KMS-11 (cell line): ENCODE measurements around the gene TMPRSS2.

Source experiments
- H2AFZ ChIP-seq: fragments of 200-600 bp; sonication (generic); 2 replicates; pipeline ENCODE4 v1.6.1; 2016; ENCODE audit warnings: antibody characterized with exemption, mixed run types, low read depth
- H3K27ac ChIP-seq: fragments of 200-600 bp; sonication (generic); 2 replicates; pipeline ENCODE4 v1.6.1; 2016; ENCODE audit warnings: mild to moderate bottlenecking, mixed run types
- H3K27me3 ChIP-seq: fragments of 200-600 bp; sonication (generic); 2 replicates; pipeline ENCODE4 v1.6.1; 2017; ENCODE audit warnings: mild to moderate bottlenecking, low read depth, mixed run types, moderate library complexity; ENCODE audit not compliant: insufficient read depth
- H3K36me3 ChIP-seq: fragments of 200-600 bp; sonication (generic); 2 replicates; pipeline ENCODE4 v1.6.1; 2017; ENCODE audit warnings: mild to moderate bottlenecking, mixed run types; ENCODE audit not compliant: insufficient read depth
- H3K4me1 ChIP-seq: fragments of 200-600 bp; sonication (generic); 2 replicates; pipeline ENCODE4 v1.6.1; 2016; ENCODE audit warnings: mild to moderate bottlenecking, low read depth, mixed run types; ENCODE audit not compliant: poor library complexity, severe bottlenecking
- H3K4me2 ChIP-seq: fragments of 200-600 bp; sonication (generic); 2 replicates; pipeline ENCODE4 v1.7.0; 2016; ENCODE audit warnings: mild to moderate bottlenecking, mixed run types
- H3K4me3 ChIP-seq: fragments of 200-600 bp; sonication (generic); IDR thresholded peaks from 2 replicates; pipeline ENCODE4 v1.6.1; 2017; ENCODE audit warnings: low read depth, low read length, mixed read lengths; ENCODE audit not compliant: insufficient read depth
- H3K79me2 ChIP-seq: fragments of 200-600 bp; sonication (generic); 2 replicates; pipeline ENCODE4 v1.6.1; 2016; ENCODE audit warnings: low read depth, mixed run types; ENCODE audit not compliant: insufficient read depth
- H3K9ac ChIP-seq: fragments of 200-600 bp; sonication (generic); 2 replicates; pipeline ENCODE4 v1.6.1; 2016; ENCODE audit warnings: mild to moderate bottlenecking, mixed run types
- H4K20me1 ChIP-seq: fragments of 200-600 bp; sonication (generic); 2 replicates; pipeline ENCODE4 v1.6.1; 2016; ENCODE audit warnings: mild to moderate bottlenecking, mixed run types; ENCODE audit not compliant: insufficient read depth
- TF ChIP-seq, protein P1 (sequence below): fragments of 200-600 bp; sonication (generic); conservative IDR thresholded peaks from 2 replicates; pipeline ENCODE4 v1.6.1; 2017; ENCODE audit warnings: low read depth, mild to moderate bottlenecking, antibody characterized with exemption, low read length, moderate library complexity, mixed read lengths

TMPRSS2 gene

DNA sequence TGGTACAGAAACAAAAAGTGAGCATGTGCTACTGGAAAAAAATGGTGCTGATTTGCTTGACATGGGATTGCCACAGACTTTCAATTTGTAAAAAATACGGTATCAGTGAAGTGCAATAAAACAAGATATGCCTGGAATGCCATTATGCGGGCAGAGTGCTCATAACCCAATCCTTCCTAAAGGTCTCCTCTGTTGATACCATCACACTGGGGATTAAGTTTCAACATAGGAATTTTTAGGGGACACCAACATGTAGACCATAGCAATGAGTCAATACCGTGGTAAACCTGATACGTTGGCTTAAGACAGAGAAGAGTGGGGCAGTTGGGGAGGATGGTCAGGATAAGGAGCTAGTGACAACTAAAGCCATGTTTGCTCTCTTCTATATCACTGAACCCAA lies 61.4 kb downstream of the TMPRSS2 start:
- TF ChIP-seq, protein P1, sequence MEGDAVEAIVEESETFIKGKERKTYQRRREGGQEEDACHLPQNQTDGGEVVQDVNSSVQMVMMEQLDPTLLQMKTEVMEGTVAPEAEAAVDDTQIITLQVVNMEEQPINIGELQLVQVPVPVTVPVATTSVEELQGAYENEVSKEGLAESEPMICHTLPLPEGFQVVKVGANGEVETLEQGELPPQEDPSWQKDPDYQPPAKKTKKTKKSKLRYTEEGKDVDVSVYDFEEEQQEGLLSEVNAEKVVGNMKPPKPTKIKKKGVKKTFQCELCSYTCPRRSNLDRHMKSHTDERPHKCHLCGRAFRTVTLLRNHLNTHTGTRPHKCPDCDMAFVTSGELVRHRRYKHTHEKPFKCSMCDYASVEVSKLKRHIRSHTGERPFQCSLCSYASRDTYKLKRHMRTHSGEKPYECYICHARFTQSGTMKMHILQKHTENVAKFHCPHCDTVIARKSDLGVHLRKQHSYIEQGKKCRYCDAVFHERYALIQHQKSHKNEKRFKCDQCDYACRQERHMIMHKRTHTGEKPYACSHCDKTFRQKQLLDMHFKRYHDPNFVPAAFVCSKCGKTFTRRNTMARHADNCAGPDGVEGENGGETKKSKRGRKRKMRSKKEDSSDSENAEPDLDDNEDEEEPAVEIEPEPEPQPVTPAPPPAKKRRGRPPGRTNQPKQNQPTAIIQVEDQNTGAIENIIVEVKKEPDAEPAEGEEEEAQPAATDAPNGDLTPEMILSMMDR, result no peak
- H3K27me3 ChIP-seq, result no peaks in the 10 kb centered on the region
- no peak overlapping the region for H2AFZ ChIP-seq
- H3K9ac ChIP-seq, result no peak overlapping the region
- no peaks in the 10 kb centered on the region for H3K36me3 ChIP-seq
- H3K4me2 ChIP-seq, result no peak overlapping the region
- H3K4me3 ChIP-seq, result no peak overlapping the region
- H3K79me2 ChIP-seq, result no peaks in the 10 kb centered on the region
- H4K20me1 ChIP-seq, result no peaks in the 10 kb centered on the region
- H3K27ac ChIP-seq, result no peak overlapping the region
- no peaks in the 10 kb centered on the region for H3K4me1 ChIP-seq

DNA sequence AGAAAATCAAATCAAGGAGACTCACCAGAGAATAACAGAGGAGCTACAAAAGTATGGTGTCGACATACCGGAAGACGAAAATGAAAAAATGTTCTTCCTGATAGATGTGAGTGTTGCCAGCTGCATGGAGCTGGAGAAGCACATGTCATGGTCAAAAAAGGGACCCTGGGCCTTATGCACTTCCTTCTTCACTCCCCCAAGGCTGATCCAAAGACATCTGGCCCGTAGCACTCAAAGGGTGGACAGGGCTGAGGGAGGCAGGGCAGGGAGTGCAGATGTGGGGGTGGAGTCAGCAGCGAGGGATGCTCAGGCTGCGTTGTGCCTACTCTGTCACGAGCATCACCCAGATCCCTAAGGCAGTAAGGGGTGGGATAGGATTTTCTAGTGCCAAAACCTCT lies 62.5 kb downstream of the TMPRSS2 start:
- Histone ChIP-seq H2AFZ (no peak overlapping the region), H3K27me3 (no peaks in the 10 kb centered on the region), H4K20me1 (no peaks in the 10 kb centered on the region), H3K4me1 (no peaks in the 10 kb centered on the region), H3K4me3 (no peak overlapping the region), H3K4me2 (no peak overlapping the region), H3K36me3 (no peaks in the 10 kb centered on the region), H3K27ac (no peak overlapping the region), H3K9ac (no peak overlapping the region), H3K79me2 (no peaks in the 10 kb centered on the region)
- TF ChIP-seq, protein P1, result no peak

DNA sequence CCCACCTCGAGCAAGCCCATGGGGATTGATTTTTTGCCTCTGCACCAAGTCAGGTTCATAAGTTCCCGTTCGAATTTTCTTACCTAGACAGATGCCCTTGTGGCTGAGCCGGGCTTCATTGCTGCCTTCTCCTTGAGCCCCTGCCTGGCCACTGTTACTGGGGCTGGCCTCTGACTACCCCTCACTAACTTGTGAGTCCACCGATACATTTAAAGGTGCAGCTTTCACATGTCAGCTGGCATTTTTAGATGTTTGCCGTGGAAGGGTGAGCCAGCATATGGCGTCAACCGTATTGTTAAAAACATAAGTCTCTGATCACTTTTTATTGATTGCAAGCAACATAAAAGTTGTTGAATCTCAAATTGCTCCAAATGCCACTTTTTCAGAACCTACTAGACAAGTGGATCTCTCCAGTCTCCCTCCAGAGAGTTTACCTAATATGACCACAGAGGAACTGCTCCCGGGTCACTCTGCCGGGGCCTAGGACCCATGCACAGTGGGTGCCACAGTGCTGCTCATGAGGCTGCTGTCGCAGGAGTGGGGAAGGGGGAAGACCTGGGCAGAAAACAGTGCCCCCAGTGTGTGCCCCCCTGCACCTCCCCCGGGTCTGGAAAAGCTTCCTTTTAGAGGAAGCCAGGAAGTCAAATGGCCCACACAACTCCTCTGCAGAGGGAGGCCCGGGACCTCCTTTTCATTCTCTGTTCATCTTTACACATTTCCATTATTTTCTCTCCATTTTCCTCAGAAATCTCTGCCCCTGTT lies 63.1 kb downstream of the TMPRSS2 start:
- Histone ChIP-seq H3K27ac (no peak overlapping the region), H3K4me2 (no peak overlapping the region), H3K36me3 (no peaks in the 10 kb centered on the region), H3K27me3 (no peaks in the 10 kb centered on the region), H3K4me1 (no peaks in the 10 kb centered on the region), H3K9ac (no peak overlapping the region), H2AFZ (no peak overlapping the region), H3K4me3 (no peak overlapping the region), H3K79me2 (no peaks in the 10 kb centered on the region), H4K20me1 (no peaks in the 10 kb centered on the region)
- TF ChIP-seq, protein P1, result no peak

DNA sequence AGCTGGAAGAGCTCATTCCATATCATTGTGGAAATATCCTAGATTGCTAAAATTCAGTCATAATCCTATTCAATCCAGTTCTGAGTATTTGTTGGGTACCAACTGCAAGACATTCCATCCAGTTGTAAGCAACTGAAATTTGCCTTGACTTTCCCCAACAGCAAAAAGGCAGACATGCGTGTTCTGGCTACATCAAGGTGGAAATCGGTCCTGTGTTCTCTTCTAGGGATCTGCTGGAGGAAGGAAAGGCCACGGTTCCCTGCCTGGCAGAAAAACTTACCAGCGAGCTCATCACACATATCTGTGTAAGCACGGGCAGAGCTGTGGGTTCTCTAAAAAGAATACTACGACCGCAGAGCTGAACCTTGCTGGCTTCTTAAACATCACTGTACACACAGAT lies 64.4 kb downstream of the TMPRSS2 start:
- Histone ChIP-seq H2AFZ (no peak overlapping the region), H3K36me3 (no peaks in the 10 kb centered on the region), H3K79me2 (no peaks in the 10 kb centered on the region), H3K27ac (no peak overlapping the region), H3K4me2 (no peak overlapping the region), H3K27me3 (no peaks in the 10 kb centered on the region), H3K9ac (no peak overlapping the region), H4K20me1 (no peaks in the 10 kb centered on the region), H3K4me3 (no peak overlapping the region), H3K4me1 (no peaks in the 10 kb centered on the region)
- TF ChIP-seq, protein P1, result no peak
